NCI-H345 (cell line): ENCODE results near the gene SPINDOC.
"Not testable (repeated sequence)": the region's sequence is repeated elsewhere in the genome, so short reads cannot be mapped to it uniquely, and the experiment has no call there.

Experiments
- DNase-seq: peaks from one replicate; lab custom pipeline; 2025; lab: John Stamatoyannopoulos, UW

Gene SPINDOC

GRCh38 chr11:63813035-63813562 is at the start of gene SPINDOC:
SPINDOC (plus strand) TSS chr11:63813456; CDS start chr11:63813687, 231 bp downstream.
- peak; percentile 84 for DNase-seq

- no peak for DNase-seq
Measured at GRCh38 chr11:63763496-63764339, 49.5 kb upstream of the SPINDOC start.

- DNase-seq, result no peak
Measured at GRCh38 chr11:63764340-63764678, 48.9 kb upstream of the SPINDOC start.

- DNase-seq, result no peak
Measured at GRCh38 chr11:63764679-63765647, 48.3 kb upstream of the SPINDOC start.

GRCh38 chr11:63765688-63766241 is 47.5 kb upstream of the SPINDOC start:
- no peak for DNase-seq

DNA sequence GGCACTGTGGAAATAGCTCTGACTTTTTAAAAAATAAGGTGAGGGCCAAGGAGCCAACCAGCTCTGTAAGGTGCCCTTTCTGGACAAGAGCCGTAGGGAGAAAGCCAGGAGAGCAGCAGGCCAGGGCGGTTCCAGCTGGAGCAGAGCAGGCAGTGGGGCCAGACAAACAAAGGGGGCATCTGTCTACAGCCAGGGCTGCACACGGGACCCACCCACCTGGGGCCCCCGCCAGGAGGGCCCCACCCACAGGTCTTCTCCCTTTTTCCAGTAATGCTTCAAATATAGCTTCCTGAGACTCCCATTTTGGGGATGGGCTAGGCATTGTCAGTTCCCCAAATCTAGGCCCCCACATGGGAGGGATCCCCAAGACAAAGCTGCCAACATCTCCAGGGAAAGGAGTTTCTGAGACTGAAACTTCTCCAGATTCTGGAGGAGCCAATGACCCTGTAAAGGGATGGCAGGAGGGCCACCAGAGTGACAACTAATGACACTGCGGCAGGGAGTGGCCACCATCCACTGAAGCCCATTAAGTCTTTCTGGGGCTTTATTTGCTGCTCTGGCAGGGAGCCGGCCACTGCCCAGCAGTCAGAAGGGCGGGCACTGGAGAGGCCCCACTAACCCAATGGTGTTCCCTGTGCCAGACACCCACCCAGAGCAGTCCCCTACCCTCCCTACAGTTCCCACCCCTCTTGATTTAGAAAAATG is 46.6 kb upstream of the SPINDOC start:
- no peak for DNase-seq

DNA sequence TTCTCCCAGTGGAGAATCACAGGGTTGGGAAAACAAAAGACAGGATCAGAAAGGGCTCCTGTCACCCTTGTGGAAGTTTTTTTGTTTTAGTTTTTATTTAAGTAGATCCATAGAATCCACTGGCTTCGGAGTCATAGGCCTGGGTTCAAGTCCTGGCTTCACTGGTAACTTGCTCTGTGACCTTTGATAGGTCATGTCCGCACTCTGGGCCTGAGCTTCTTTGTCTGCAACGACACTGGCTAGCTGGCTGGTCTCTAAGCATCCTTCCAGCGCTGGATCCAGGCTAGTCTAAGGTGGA is 46.0 kb upstream of the SPINDOC start:
- DNase-seq, result no peak

GRCh38 chr11:63767565-63768236 is 45.6 kb upstream of the SPINDOC start:
- DNase-seq, result peak; percentile 84

GRCh38 chr11:63768237-63769041 is 44.8 kb upstream of the SPINDOC start, which contains the start of gene ZFTA:
ZFTA (minus strand) TSS chr11:63768775; CDS start chr11:63768622, 153 bp downstream.
- peak; percentile 63 for DNase-seq

DNA sequence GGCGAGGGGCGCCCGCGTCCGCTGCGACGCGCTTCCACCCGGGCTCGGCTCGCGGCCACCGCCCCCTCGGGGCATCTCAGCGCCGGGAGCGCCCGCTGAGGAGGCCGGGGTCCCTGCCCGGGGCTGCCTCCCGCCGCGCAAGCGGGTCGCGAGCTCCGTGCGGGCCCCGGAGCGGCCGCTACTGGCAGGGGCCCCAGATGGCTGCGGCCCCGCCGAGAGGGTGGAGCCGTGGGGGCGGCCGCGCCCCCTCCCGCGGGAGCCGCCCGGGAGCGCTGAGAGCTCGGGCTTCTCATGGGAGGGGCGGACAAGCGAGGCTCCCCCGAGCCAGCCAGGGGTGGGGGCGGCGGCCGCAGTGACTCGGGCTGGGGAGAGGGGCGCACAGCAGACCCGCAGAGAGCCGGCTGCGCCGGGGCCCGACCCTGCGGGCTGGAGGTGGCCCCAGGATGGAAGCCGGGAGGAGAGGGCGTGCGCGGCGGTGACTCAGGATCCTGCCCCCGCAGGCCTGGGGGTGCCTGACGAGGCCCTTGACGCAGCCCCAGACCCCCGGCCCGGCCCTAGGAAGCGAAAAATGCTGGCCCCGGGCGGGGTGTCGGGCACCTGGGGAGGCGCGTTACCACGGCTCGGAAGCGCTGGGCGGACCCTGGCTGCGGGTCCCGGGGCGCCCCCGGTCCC is 44.1 kb upstream of the SPINDOC start:
- peak; percentile 54 for DNase-seq

GRCh38 chr11:63769714-63770455 is 43.4 kb upstream of the SPINDOC start:
- DNase-seq, result peak; percentile 52

- no peak for DNase-seq
Measured at GRCh38 chr11:63770763-63771162, 42.5 kb upstream of the SPINDOC start.

- DNase-seq, result not testable (repeated sequence)
Measured at GRCh38 chr11:63771741-63772318, 41.4 kb upstream of the SPINDOC start.

- no peak for DNase-seq
Measured at GRCh38 chr11:63775191-63775590, 38.1 kb upstream of the SPINDOC start.

- DNase-seq, result no peak
Measured at GRCh38 chr11:63779039-63779438, 34.2 kb upstream of the SPINDOC start.

DNA sequence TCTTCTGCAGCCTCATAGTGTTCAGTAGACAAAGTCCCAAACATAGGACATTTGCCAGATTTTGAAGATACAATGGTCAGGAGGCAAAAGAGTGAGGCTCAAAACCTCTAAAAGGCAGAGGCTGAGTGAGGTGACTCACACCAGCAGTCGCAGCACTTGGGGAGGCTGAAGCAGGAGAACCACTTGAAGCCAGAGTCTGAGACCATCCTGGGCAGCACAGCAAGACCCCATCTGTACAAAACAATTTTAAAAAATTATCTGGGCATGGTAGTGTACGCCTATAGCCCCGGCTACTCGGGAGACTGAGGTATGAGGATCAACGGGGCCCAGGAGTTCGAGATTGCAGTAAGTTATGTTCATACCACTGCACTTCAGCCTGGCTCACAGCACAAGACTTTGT is 30.5 kb upstream of the SPINDOC start:
- no peak for DNase-seq

- no peak for DNase-seq
Measured at GRCh38 chr11:63783925-63784592, 29.2 kb upstream of the SPINDOC start.

DNA sequence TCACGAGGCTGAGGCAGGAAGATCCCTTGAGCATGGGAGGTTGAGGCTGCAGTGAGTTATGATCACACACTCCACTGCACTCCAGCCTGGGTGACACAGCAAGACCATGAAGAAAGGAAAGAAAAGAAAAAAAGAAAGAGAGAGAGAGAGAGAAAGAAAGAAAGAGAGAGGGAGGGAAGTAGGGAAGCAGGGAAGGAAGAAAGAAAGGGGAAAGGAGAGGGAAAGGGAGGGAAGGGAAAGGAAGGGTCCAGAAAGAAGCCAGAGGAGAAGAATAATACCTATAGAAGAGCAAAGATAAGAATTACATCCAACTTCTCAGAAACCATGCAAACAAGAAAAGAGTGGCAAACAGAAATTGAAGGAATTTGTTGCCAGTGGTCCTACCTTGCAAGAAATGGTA is 27.4 kb upstream of the SPINDOC start:
- no peak for DNase-seq
